Neuron (in vitro differentiated cells): Measurements from ENCODE around the gene ADORA3.
"Not testable (repeated sequence)": the region's sequence is repeated elsewhere in the genome, so short reads cannot be mapped to it uniquely, and the experiment has no call there.

Experiments used
- H2AFZ ChIP-seq: one replicate; pipeline ENCODE4 v1.6.1; 2013; ENCODE audit warnings: low read depth, mild to moderate bottlenecking, inconsistent platforms, low read length, moderate library complexity
- H3K27me3 ChIP-seq: one replicate; pipeline ENCODE4 v1.6.1; 2013; ENCODE audit warnings: low read length; ENCODE audit not compliant: insufficient read depth
- H3K36me3 ChIP-seq: one replicate; pipeline ENCODE4 v1.6.1; 2013; ENCODE audit warnings: low read length; ENCODE audit not compliant: insufficient read depth
- H3K4me1 ChIP-seq: one replicate; pipeline ENCODE4 v1.6.1; 2013; ENCODE audit warnings: low read length; ENCODE audit not compliant: insufficient read depth
- H3K4me3 ChIP-seq: 2 replicates; pipeline ENCODE4 v1.5.1; 2013; ENCODE audit warnings: mild to moderate bottlenecking, low read length, moderate library complexity
- H3K9me3 ChIP-seq: one replicate; pipeline ENCODE4 v1.6.1; 2013; ENCODE audit warnings: low read length

The ADORA3 gene

DNA sequence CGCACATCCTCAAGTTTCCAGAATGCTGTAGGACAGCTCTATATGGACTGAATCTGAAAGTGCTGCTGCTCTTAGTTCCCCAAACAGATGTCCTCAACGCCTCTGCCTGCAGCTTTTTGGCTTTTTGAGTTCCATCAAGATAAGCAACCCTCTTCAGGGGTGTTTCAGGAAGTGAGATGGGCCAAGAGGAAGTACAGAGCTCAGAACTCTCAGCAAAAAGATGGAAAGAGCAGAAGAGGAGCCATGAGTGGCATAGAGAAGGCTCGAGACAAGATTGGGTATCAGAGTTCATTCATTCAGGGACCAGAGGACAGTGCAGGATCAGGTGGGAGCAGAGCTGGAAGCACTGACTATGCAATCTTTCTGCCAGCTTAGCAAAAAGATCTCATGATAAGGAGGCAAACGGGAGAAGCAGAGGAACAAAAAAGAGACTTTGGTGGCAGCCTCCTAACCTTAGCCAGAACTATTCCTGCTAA lies at the start of gene ADORA3, which contains the start of gene TMIGD3:
Gene ADORA3 (minus strand): TSS at position 49 of the 476 bp plus-strand sequence. CDS start 279 bp downstream, outside the sequence.
Gene TMIGD3 (minus strand): TSS at position 49 of the 476 bp plus-strand sequence. CDS start 279 bp downstream, outside the sequence.
- no peaks in the 10 kb centered on the region for H3K9me3 ChIP-seq

DNA sequence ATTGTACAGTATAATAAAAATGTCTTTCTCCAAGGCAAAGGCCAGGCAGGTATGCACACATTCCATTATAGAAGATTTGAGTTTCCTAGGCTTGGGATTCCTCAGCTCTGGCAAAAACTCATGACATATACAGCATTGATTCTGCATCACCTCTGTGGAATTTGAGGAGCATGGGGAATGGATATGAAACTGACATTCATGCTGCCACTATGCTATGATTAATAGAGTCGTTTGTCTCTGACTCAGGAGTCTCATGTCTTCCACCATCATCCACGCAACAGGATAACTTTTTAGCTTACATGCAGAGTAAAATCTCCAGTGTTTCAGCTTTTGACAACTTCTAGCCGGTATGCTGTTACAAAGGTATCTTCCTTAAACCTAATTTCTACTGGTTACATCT lies 49.8 kb upstream of the ADORA3 start:
- no peaks in the 10 kb centered on the region for H3K9me3 ChIP-seq
- H3K36me3 ChIP-seq: no peaks in the 10 kb centered on the region
- no peak overlapping the region for H2AFZ ChIP-seq
- no peaks in the 10 kb centered on the region for H3K4me1 ChIP-seq
- H3K4me3 ChIP-seq: no peak overlapping the region
- no peaks in the 10 kb centered on the region for H3K27me3 ChIP-seq

More for the DNA sequence above, at the start of gene ADORA3, which contains the start of gene TMIGD3:
- no peak within 1 kb of the TSS for H3K4me3 ChIP-seq
- H3K27me3 ChIP-seq: peaks cover 4% of the 10 kb centered on the region
- no peak within 1 kb of the TSS for H2AFZ ChIP-seq
- H3K36me3 ChIP-seq: no peaks in the 10 kb centered on the region
- H3K4me1 ChIP-seq: peaks cover 8% of the 10 kb centered on the region

DNA sequence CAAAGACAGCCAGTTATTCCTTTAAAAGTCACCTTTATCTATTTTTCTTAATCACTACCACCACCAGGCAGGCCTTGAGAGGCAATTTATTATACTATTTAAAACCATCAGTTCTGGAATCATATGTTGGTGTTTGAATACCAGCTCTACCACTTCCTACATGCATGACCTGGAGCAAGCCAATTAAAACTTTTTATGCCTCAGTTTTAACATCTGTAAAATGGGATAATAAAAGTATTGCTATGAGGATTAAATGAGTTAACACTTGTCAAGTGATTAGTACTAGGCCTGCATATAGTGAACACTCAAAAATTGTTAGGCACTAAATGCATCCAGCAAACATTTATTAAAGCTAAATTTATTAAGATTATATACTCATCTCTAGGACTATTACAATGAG lies 49.2 kb upstream of the ADORA3 start:
- Histone ChIP-seq H3K27me3 (no peaks in the 10 kb centered on the region), H3K9me3 (no peaks in the 10 kb centered on the region), H2AFZ (no peak overlapping the region), H3K36me3 (no peaks in the 10 kb centered on the region), H3K4me3 (no peak overlapping the region), H3K4me1 (no peaks in the 10 kb centered on the region)

DNA sequence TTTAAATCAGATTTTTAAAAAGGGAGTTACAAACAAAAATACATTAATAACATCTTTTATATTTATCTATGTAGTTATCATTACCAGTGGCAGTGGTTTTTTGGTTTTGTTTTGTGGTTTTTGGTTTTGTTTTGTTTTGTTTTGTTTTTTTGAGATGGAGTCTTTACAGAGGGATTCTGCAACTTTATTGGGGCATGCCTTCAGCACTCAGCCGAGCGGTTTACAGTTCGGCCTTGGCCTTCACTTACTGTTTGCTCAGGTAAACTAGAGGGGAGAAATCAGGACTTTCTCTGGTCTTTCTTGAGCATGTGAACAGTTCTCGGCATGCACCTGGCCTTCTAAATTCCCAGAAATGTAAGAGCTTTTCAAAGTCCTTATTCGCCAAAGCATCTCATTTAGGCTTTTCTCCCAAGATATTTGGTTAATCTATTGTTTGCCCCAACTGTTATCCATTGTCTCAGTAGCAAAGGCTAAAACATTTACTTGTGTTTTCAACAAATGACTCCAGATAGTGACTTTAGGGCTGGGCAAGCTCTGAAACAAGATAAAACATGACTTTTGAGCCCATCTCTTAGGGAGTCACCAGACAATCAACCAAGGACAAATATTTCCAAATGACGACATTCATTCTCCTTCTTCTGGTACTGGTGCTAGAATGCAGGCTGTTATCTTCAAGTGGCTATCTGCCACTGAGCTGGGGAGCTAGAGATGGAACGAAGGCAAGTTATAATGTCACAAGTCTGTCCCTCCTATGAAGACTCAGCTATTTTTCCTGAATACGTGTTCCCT lies 48.4 kb upstream of the ADORA3 start:
- H3K36me3 ChIP-seq: no peaks in the 10 kb centered on the region
- H3K9me3 ChIP-seq: no peaks in the 10 kb centered on the region
- no peaks in the 10 kb centered on the region for H3K27me3 ChIP-seq
- H3K4me1 ChIP-seq: no peaks in the 10 kb centered on the region
- H2AFZ ChIP-seq: no peak overlapping the region
- H3K4me3 ChIP-seq: no peak overlapping the region

DNA sequence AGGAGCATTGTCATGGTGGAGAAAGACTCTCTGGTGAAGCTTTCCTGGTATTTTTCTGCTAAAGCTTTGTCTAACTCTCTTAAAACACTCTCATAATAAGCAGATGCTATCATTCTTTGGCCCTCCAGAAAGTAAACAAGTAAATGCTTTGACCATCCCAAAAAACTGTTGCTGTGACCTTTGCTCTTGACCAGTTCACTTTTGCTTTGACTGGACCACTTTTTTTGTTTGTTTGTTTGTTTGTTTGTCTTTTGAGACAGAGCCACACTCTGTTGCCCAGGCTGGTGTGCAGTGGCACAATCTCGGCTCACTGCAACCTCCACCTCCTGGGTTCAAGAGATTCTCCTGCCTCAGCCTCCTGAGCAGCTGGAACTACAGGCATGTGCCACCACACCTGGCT lies 44.4 kb upstream of the ADORA3 start:
- H3K4me1 ChIP-seq, H3K36me3 ChIP-seq, H3K4me3 ChIP-seq: not testable (repeated sequence)

DNA sequence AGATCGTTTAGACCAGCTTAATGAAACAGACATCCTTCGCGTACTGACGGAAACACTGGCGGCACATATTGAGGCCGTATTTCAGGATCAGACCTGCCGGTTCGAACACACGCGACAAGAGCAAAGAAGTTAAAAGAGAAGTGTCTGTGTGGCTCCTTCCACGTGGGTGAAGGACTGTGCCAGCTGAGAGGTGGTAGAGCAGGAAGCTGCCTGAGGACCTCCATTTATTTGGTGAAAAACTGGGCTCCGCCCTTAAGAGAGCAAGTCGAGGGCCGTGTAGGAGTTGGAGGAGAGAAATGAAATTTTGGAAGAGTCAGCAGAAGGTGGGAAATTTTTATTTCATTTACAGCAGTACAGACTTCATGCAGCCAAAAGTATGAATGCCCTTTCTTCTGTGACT lies 38.8 kb upstream of the ADORA3 start:
- Histone ChIP-seq H3K4me1 (peaks cover 5% of the 10 kb centered on the region), H3K36me3 (no peaks in the 10 kb centered on the region), H3K9me3 (no peaks in the 10 kb centered on the region), H3K4me3 (no peak overlapping the region), H2AFZ (no peak overlapping the region), H3K27me3 (no peaks in the 10 kb centered on the region)

More for the DNA sequence above, 44.4 kb upstream of the ADORA3 start:
- H3K9me3 ChIP-seq, H3K27me3 ChIP-seq, H2AFZ ChIP-seq: not testable (repeated sequence)

DNA sequence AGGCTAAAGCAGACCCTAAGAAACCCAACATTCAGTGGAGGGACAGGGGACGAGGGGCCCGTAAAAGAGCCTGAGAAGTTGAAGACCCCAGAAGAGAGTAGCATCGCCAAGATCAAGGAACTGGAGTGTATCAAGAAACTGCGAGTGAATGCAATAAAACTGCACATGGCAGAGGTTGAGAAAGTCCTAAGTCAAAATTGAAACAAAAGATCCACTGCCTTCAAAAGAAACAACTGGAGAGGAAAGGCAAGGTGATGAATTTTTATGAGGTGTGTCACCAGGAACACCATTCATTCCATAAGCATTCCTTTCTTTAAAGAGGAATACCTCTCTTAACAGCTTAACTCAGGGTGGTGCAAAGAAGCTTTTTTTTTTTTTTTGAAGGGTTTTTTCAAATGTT lies 38.3 kb upstream of the ADORA3 start:
- Histone ChIP-seq H3K27me3 (no peaks in the 10 kb centered on the region), H3K36me3 (no peaks in the 10 kb centered on the region), H3K4me3 (no peak overlapping the region), H3K9me3 (no peaks in the 10 kb centered on the region), H3K4me1 (peaks cover 5% of the 10 kb centered on the region), H2AFZ (no peak overlapping the region)

DNA sequence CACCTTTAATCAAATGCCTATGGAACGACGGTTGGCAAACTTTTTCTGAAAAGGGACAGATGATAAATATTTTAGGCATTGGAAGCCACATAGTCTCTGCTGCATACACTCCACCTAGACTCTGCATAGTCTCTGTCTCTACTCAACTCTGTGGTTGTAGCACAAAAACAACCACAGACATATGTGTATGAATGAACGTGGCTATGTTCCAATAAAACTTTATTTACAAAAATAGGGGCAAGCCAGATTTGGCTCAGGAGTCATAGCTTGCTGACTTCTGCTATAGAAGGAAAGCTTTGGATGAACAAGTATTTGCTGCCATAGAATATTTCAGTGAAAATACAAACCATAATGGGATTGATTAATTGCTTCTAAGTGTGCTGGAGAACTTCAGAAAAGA lies 37.5 kb upstream of the ADORA3 start:
- Histone ChIP-seq H3K4me1 (peaks cover 5% of the 10 kb centered on the region), H3K27me3 (no peaks in the 10 kb centered on the region), H3K9me3 (no peaks in the 10 kb centered on the region), H3K36me3 (no peaks in the 10 kb centered on the region), H3K4me3 (no peak overlapping the region), H2AFZ (no peak overlapping the region)

DNA sequence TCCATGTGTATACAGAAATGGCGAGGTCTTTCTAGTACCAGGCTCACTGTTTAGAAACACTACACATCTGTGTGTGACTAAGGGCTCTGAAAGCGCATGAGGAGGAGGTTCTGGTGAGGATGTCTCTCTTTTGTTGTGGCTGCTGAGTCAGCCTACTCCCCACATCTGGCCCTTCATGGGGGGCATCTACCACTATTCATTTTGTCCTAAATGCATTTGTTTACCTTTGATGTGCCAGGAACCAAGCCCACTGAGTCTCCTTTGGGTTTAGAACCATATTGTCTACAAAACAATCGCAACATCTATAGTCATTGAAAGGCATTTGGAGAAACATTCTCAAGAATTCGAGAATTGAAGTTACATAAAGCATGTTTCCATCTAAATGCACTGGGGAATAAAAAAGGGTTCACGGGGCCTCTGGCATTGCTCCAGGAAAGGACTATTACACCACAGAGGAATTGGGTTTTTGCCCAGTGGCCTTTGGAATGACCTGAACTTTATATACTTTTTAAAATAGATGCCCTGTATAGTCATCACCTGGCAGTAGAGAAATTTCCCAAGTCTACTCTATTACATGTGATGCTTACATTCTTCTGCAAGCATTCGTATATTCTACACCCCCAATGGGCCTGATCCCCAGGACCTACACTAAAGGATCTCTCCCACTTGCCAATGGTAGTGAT lies 35.1 kb upstream of the ADORA3 start:
- H3K9me3 ChIP-seq: no peaks in the 10 kb centered on the region

DNA sequence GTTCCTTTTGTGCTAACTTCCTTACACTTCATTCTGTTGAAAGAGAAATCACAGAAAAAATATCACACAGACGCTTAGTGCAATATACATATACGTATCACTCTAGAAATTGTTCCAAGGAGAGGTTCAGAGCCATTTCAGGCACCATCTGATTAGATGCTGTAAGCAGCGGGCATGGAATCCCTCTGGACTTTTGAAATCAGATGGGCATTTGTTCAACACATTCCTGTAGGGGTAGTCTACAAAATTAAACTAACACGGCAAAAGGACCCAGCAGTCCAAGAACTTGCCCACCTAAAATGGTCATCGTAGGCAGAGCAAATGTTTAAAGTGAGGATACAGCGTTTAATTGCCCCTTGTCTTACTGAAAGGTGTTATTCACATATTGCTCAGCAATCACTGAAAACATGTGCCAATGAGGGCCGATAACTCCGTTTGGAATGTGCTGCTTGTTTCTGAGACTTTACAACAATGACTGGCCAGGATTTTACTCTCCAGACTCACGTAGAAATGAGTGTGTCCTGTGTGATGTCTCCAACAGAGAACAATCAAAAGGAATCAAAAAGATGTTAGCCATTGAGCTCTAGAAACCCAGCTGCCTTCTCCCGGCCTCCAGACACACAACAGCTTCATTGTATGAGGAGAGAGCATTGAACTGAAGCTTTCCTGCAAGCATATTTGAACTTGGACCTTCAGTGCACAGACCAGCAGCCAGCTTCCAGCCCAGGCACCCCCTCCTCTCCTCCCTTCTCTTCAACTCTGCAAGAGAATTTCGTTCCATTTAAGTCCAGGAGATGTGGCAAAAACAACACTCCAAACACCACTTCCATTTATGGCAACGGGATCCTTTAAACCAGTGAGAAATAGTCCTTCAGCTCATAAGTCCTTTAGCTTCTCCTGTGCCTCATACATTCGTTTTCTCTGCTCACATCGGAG lies 32.1 kb upstream of the ADORA3 start:
- peak overlapping the region; percentile 63 for H2AFZ ChIP-seq
- H3K36me3 ChIP-seq: no peaks in the 10 kb centered on the region
- no peaks in the 10 kb centered on the region for H3K9me3 ChIP-seq
- H3K4me1 ChIP-seq: peaks cover 12% of the 10 kb centered on the region
- no peaks in the 10 kb centered on the region for H3K27me3 ChIP-seq
- peak overlapping the region; percentile 3 for H3K4me3 ChIP-seq

More for the DNA sequence above, 35.1 kb upstream of the ADORA3 start:
- H3K4me3 ChIP-seq: no peak overlapping the region
- peaks cover 12% of the 10 kb centered on the region for H3K4me1 ChIP-seq
- H3K27me3 ChIP-seq: no peaks in the 10 kb centered on the region
- H2AFZ ChIP-seq: no peak overlapping the region
- H3K36me3 ChIP-seq: no peaks in the 10 kb centered on the region

DNA sequence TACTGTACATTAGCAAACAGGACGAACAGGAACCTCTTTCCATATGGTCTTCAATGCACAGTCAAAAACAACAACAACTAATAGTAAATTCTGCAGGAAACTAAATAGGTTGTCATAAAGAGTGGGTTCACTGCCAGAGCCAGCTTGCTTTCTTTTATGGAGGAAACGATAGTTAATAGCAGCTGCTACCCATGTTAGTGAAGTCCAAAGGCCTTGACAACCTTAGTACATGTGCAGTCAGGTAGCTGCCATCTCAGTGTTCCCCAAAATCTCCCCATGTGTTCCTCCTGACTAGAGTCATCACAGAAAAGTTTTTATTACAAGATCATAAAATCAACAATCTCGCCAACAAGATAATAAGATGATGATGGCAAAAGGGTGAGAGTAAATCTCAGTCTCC lies 16.6 kb upstream of the ADORA3 start:
- no peaks in the 10 kb centered on the region for H3K36me3 ChIP-seq
- H3K9me3 ChIP-seq: no peaks in the 10 kb centered on the region
- no peak overlapping the region for H2AFZ ChIP-seq
- no peaks in the 10 kb centered on the region for H3K4me1 ChIP-seq
- H3K27me3 ChIP-seq: no peaks in the 10 kb centered on the region
- no peak overlapping the region for H3K4me3 ChIP-seq

DNA sequence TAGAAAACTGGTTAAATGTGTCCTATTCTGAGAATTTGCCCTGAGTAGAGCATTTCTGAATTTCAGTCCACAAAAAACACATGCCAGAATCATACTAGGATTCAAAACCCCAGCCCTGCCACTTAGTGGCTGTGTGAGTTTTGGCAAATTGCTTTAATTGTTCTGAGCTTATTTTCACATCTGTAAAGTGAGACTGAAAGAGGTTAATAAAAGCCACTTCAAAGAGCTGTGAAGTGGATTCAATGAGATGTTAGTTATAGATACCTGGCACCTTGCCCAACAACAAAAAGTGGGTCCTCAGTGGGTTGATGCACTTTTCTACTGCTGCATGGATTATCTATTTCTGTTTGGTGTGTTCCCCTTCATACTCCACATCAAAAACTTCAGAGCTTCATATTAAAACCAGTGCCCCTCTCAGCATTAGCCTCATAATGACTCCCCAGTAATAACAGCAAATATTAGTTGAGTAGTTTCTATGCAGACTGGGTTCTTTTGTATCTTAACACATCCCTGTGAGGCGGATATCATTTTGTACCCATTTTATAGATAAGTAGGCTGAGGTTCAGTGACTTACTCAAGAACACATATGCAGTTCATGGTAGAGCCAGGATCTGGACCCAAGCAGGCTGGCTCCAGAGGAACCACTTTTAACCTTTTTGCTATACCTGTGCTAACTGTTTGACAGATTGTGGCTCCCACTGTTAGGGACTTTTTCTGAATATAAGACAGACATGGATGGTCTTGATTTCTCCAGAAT lies 14.2 kb upstream of the ADORA3 start:
- H2AFZ ChIP-seq: no peak overlapping the region
- H3K27me3 ChIP-seq: no peaks in the 10 kb centered on the region
- no peak overlapping the region for H3K4me3 ChIP-seq
- H3K9me3 ChIP-seq: no peaks in the 10 kb centered on the region
- no peaks in the 10 kb centered on the region for H3K36me3 ChIP-seq
- H3K4me1 ChIP-seq: no peaks in the 10 kb centered on the region
